ENCODE measurements around the gene KCNK18. TPM values are rescaled to one million over a fixed set of nuclear protein-coding genes. Genes with fewer than 3 reads are reported as not detected.
A peak's percentile ranks its signal among the peaks of the same experiment; 100 is the strongest.

Gene KCNK18
- total RNA-seq, 3 donors from 2014 or later = not detected

- no peak for ATAC-seq
- Histone ChIP-seq H3K4me3 (no peak overlapping the region), H3K4me1 (ENCODE audit: low read depth) (peaks cover 23% of the 10 kb centered on the region), H3K9me3 (no peaks in the 10 kb centered on the region), H3K36me3 (ENCODE audit: low read depth) (no peaks in the 10 kb centered on the region)
- DNase-seq = no peak
- intact Hi-C loops (cut with DNase I, micrococcal nuclease) = no loop called here
- TF ChIP-seq, protein P1, sequence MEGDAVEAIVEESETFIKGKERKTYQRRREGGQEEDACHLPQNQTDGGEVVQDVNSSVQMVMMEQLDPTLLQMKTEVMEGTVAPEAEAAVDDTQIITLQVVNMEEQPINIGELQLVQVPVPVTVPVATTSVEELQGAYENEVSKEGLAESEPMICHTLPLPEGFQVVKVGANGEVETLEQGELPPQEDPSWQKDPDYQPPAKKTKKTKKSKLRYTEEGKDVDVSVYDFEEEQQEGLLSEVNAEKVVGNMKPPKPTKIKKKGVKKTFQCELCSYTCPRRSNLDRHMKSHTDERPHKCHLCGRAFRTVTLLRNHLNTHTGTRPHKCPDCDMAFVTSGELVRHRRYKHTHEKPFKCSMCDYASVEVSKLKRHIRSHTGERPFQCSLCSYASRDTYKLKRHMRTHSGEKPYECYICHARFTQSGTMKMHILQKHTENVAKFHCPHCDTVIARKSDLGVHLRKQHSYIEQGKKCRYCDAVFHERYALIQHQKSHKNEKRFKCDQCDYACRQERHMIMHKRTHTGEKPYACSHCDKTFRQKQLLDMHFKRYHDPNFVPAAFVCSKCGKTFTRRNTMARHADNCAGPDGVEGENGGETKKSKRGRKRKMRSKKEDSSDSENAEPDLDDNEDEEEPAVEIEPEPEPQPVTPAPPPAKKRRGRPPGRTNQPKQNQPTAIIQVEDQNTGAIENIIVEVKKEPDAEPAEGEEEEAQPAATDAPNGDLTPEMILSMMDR (IDR thresholded peaks at IDR 0.05) = no peak
These were observed 35.8 kb upstream of the KCNK18 start for GRCh38 chr10:117161386-117162033.

DNA sequence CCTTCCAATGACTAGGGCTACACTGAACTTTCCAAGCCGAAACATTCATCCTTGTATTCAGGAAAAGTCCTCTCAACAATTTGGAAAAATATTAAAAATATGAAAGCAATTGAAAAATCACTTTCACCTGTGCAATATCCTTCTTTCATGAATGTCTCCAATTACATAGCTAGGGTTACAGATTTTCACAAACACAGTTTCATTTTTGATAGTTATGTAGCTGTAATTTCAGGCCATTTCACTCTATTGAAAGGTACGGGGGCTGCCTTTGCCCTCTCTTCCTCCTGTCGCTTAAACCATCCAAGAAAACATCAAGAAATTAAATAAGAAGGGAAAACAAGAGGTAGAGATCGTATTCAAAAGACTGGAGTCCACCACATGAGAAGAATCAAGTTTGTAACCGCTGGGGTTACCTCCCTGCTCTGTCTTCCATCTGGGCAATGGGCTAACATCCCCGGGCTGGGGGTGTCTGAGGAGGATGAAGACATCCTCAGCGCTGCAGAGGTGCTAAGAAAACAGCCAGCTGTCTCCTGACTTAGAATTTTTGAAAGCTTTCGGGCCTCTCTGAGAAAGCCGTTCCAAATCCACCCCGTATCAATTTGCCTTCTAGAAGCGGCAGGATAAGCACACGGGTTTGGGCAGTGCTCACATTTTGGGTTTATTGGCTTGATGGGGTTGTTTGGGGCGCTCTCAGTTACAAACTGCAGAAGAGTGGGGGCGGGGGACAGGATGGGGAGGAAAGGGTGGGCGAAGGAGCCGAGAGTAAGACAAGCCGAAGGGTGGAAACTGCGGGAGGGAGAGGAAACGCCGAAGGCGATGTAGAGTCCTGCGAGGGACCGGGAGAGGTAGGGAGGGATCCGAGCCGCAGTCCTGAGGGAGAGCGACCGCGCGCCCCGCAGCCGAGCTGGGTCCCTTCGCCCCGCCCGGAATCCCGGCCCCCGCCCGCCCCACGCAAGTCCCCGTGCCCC is 34.9 kb upstream of the KCNK18 start:
- TF ChIP-seq, protein P1 (IDR thresholded peaks at IDR 0.05) = no peak
- intact Hi-C loops (cut with DNase I, micrococcal nuclease) = no loop called here
- ATAC-seq (peak; percentile 14), DNase-seq (no peak)
- H3K4me1 ChIP-seq (ENCODE audit: low read depth) = peaks cover 23% of the 10 kb centered on the region
- H3K36me3 ChIP-seq (ENCODE audit: low read depth) = no peaks in the 10 kb centered on the region
- H3K9me3 ChIP-seq = no peaks in the 10 kb centered on the region
- H3K4me3 ChIP-seq = no peak overlapping the region

DNA sequence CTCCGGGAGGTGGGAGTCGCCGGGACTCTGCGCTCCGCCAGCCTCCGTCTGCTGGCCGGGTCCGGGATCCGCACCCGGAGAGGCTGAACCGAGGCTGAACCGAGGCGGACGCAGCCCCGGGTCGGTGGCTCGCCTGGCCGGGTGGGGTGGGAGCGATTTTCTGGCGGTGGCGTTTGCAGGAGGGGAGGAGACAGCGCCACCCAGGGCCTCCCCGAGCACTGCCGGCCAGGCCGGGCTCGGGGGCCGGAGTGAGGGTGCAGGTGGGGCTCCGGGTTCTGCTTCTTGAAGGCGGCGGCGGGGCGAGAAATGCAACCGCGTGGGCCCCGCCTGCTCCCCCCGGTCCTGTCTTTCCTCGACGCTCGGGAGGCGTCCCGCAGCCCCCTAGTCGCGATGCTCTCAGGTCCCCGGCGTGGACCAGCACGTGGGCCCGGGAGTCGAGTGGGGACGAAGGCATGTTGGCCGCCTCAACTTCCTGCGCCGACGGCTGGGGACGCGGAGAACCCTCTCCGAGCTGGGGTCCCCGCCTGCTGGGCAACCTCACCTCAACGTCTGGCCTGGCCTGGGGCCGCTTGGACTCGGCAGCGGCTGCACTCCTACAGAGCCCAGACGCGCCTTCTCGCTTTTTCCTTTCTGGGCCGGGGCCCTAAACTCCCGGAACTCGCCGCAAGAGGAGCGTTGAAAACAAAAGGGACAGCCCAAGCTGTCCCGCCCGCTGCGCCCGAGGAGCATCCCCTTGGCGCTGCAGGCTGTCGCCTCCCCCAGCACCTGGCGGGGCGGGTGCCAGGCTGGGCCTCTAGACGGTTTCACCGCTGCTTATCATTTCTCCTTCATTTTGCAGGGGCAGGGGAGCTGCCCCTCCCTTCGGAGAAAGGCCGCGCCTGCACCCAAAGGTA is 34.0 kb upstream of the KCNK18 start:
- intact Hi-C loops (cut with DNase I, micrococcal nuclease) = no loop called here
- no peak overlapping the region for H3K4me3 ChIP-seq
- peaks cover 30% of the 10 kb centered on the region for H3K4me1 ChIP-seq (ENCODE audit: low read depth)
- no peaks in the 10 kb centered on the region for H3K9me3 ChIP-seq
- ATAC-seq (peak; percentile 20), DNase-seq (no peak)
- no peaks in the 10 kb centered on the region for H3K36me3 ChIP-seq (ENCODE audit: low read depth)
- TF ChIP-seq, protein P1 (IDR thresholded peaks at IDR 0.05) = no peak

GRCh38 chr10:117163954-117164548 is 33.2 kb upstream of the KCNK18 start:
- DNase-seq = no peak
- no peak for ATAC-seq
- TF ChIP-seq, protein P1 (IDR thresholded peaks at IDR 0.05) = no peak
- no peak overlapping the region for H3K4me3 ChIP-seq
- H3K9me3 ChIP-seq = no peaks in the 10 kb centered on the region
- H3K36me3 ChIP-seq (ENCODE audit: low read depth) = no peaks in the 10 kb centered on the region
- H3K4me1 ChIP-seq (ENCODE audit: low read depth) = peaks cover 30% of the 10 kb centered on the region
- intact Hi-C loops (cut with DNase I, micrococcal nuclease) = no loop called here

Data from mucosa of descending colon (tissue), 3 donors.